Dedifferentiated amniotic fluid mesenchymal stem cell (primary cell): ENCODE measurements around the gene ARHGEF40.

Experiments
- DNase-seq: peaks from one replicate; pipeline ENCODE4 v3.0.0-alpha.2; 2016; ENCODE audit errors: extremely low spot score

ARHGEF40 gene

DNA sequence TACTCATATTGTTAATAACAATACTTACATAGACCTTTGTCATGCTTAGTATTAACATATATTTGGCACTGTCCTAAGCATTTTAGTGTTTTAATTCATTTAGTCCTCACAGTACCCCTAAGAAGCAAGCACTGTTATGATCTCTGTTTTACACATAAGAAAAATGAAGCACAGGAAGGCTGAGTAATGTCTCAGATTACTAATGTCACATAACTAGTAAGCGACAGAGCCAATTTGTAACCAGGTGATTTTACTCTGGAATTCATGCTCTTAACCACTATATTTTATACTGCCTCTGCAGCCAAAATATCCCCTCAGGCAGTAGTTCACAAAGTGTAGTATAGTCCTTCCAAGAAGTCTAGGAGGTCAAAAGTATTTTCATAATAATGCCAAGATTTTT, 51.0 kb downstream of the ARHGEF40 start:
- no peak for DNase-seq

DNA sequence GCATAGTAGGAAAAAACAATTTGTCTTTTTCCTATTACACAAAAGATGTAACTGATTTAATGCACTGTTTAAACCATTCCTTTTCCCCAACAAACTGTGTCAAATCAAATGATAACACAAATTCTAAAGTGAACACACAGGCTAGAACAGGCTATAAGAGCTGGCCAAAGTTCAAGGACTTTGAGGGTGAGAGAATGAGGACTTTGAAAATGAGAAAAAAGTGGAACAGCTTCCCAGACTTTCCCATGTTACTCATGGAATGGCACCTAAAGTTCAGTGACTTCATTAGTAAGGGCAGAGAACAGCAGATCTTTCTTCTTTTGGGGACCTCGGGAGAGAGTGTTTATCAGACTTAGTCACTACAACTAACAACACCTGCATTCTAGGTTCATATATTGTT, 53.3 kb downstream of the ARHGEF40 start:
- no peak for DNase-seq

- no peak for DNase-seq
These were observed 63.8 kb downstream of the ARHGEF40 start for GRCh38 chr14:21133901-21134300.

DNA sequence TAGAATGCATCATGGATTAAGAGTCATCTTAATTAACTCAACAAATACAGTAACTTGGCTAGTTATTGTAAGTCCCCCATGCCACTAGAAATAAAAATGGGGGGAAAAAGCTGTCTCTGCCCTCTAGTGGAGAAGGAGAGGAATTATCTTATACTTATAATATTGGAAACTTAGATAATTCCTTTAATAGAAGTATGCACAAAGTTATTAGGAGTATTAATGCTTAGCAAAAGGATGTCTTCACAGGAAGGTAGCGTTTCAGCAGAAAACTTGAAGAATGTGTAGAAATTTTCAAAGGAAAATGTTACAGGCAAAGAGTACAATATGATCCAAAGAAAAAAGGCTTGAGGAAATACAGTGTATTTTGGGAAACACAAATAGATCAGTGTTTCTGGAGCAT, 65.9 kb downstream of the ARHGEF40 start:
- DNase-seq: no peak
